Measurements from ENCODE around the gene GNPAT.

The GNPAT gene

DNA sequence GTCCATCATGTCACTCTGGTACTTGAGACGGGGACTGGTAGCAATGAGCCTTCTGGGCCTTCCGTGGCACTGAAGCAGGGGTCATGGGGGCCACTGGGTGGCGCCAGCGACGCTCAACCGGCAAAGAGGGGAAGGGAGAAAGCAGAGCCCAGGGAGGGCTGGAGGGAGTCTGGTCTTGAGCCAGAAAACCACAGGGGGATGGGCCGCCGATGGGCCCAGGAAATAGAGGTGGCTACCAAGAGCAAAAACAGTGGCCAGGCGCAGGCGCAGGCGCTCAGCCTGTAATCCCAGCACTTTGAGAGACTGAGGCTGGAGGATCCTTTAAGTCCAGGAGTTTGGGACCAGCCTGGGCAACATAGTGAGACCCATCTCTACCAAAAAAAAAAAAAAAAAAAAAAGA lies 74.9 kb downstream of the GNPAT start:
- peak; percentile 56 for TF ChIP-seq CTCF (conservative IDR thresholded peaks at IDR 0.05; ENCODE audit: low read depth, low read length)
- peak; percentile 37 for DNase-seq (ENCODE audit: low read depth)
- no peak overlapping the region for H3K4me3 ChIP-seq (ENCODE audit: low read depth, low read length)

GRCh38 chr1:231317306-231318014 lies 76.4 kb downstream of the GNPAT start:
- no peak for DNase-seq (ENCODE audit: low read depth)
- no peak for TF ChIP-seq CTCF (conservative IDR thresholded peaks at IDR 0.05; ENCODE audit: low read depth, low read length)
- H3K4me3 ChIP-seq (ENCODE audit: low read depth, low read length): no peak overlapping the region

GRCh38 chr1:231318015-231318355 lies 77.0 kb downstream of the GNPAT start:
- no peak for TF ChIP-seq CTCF (conservative IDR thresholded peaks at IDR 0.05; ENCODE audit: low read depth, low read length)
- no peak overlapping the region for H3K4me3 ChIP-seq (ENCODE audit: low read depth, low read length)

DNA sequence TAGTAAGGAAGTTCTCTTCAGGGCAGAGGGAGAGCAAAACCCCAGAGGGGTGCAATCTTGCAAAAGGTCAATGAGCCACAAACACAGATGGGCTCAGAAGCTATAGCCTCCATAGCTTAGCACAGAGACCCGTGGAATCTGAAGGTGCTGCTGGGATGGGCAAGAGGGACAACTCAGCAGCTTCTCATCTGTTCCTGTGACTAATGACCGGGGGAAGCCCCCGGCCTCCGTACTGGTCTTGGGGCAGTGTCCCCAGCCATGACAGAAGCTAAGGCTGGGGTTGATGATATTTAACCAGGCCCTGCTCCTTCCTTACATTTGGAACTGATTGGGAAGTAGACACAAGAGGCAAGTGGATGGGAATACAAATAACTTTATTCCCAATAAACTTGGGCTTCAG lies 77.6 kb downstream of the GNPAT start:
- no peak for TF ChIP-seq CTCF (conservative IDR thresholded peaks at IDR 0.05; ENCODE audit: low read depth, low read length)
- no peak for DNase-seq (ENCODE audit: low read depth)
- no peak overlapping the region for H3K4me3 ChIP-seq (ENCODE audit: low read depth, low read length)

More at GRCh38 chr1:231318015-231318355, 77.0 kb downstream of the GNPAT start:
- DNase-seq (ENCODE audit: low read depth): no peak

GRCh38 chr1:231319080-231319479 lies 78.1 kb downstream of the GNPAT start:
- no peak overlapping the region for H3K4me3 ChIP-seq (ENCODE audit: low read depth, low read length)
- TF ChIP-seq CTCF (conservative IDR thresholded peaks at IDR 0.05; ENCODE audit: low read depth, low read length): no peak
- no peak for DNase-seq (ENCODE audit: low read depth)

GRCh38 chr1:231322880-231323530 lies 82.0 kb downstream of the GNPAT start:
- DNase-seq (ENCODE audit: low read depth): no peak
- H3K4me3 ChIP-seq (ENCODE audit: low read depth, low read length): no peak overlapping the region
- peak; percentile 33 for TF ChIP-seq CTCF (conservative IDR thresholded peaks at IDR 0.05; ENCODE audit: low read depth, low read length)

GRCh38 chr1:231324660-231325059 lies 83.6 kb downstream of the GNPAT start:
- H3K4me3 ChIP-seq (ENCODE audit: low read depth, low read length): no peak overlapping the region
- TF ChIP-seq CTCF (conservative IDR thresholded peaks at IDR 0.05; ENCODE audit: low read depth, low read length): no peak
- no peak for DNase-seq (ENCODE audit: low read depth)
